Nephron (organoid): ENCODE measurements around the gene ABCF3.

Source experiments
- H3K27ac Mint-ChIP-seq, 3 experiments: 2 replicates each; pipeline ENCODE4 v1.8.0; 2020; ENCODE audit warnings: mixed read lengths in 3 of 3, mild to moderate bottlenecking in 2 of 3, moderate library complexity in 1 of 3
- H3K27me3 Mint-ChIP-seq: 2 replicates; pipeline ENCODE4 v1.8.0; 2021; ENCODE audit warnings: low read depth, mild to moderate bottlenecking, moderate library complexity, mixed read lengths
- H3K36me3 Mint-ChIP-seq: 2 replicates; pipeline ENCODE4 v1.8.0; 2020; ENCODE audit warnings: low read depth, mixed read lengths
- H3K4me1 Mint-ChIP-seq: 2 replicates; pipeline ENCODE4 v1.8.0; 2020; ENCODE audit warnings: mixed read lengths
- H3K4me3 Mint-ChIP-seq, 3 experiments: 2 replicates each; pipeline ENCODE4 v1.8.0; 2020; ENCODE audit warnings: mild to moderate bottlenecking in 3 of 3, mixed read lengths in 3 of 3, moderate library complexity in 2 of 3
- H3K9me3 Mint-ChIP-seq: 2 replicates; pipeline ENCODE4 v1.8.0; 2020; ENCODE audit warnings: mixed read lengths
- CTCF ChIP-seq, 3 experiments: fragments of 200-600 bp; sonication (generic); IDR thresholded peaks; one replicate each; pipeline ENCODE4 v1.5.0; 2021; ENCODE audit warnings: antibody characterized with exemption in 3 of 3; ENCODE audit not compliant: unreplicated experiment in 3 of 3

ABCF3 gene

GRCh38 chr3:184184546-184185230 is 1.3 kb upstream of the ABCF3 start:
- Mint-ChIP-seq H3K36me3 (peaks cover 70% of the 10 kb centered on the region), H3K4me3 (peak overlapping the region; percentile 98 to 100 (median 98)), H3K27me3 (no peaks in the 10 kb centered on the region), H3K9me3 (no peaks in the 10 kb centered on the region), H3K4me1 (peaks cover 29% of the 10 kb centered on the region), H3K27ac (peak overlapping the region; percentile 80 to 96 (median 93))
- TF ChIP-seq CTCF (IDR thresholded peaks at IDR 0.05; ENCODE audit: unreplicated experiment in 3 of 3): no peak

GRCh38 chr3:184185461-184186183 is 377 bp upstream of the ABCF3 start:
- no peak for TF ChIP-seq CTCF (IDR thresholded peaks at IDR 0.05; ENCODE audit: unreplicated experiment in 3 of 3)
- Mint-ChIP-seq H3K4me1 (peaks cover 29% of the 10 kb centered on the region), H3K36me3 (peaks cover 68% of the 10 kb centered on the region), H3K27ac (peak overlapping the region; percentile 80 to 96 (median 93)), H3K4me3 (peak overlapping the region; percentile 98 to 100 (median 98)), H3K9me3 (no peaks in the 10 kb centered on the region), H3K27me3 (no peaks in the 10 kb centered on the region)

GRCh38 chr3:184186902-184187207 is 856 bp downstream of the ABCF3 start:
- peak overlapping the region in 2 of 3 experiments; percentile 23 to 80 for H3K27ac Mint-ChIP-seq
- peaks cover 29% of the 10 kb centered on the region for H3K4me1 Mint-ChIP-seq
- no peak for TF ChIP-seq CTCF (IDR thresholded peaks at IDR 0.05; ENCODE audit: unreplicated experiment in 3 of 3)
- H3K36me3 Mint-ChIP-seq: peaks cover 60% of the 10 kb centered on the region
- no peaks in the 10 kb centered on the region for H3K27me3 Mint-ChIP-seq
- H3K9me3 Mint-ChIP-seq: no peaks in the 10 kb centered on the region
- H3K4me3 Mint-ChIP-seq: peak overlapping the region; percentile 98 to 100 (median 98)

GRCh38 chr3:184188080-184188479 is 2.1 kb downstream of the ABCF3 start:
- no peak for TF ChIP-seq CTCF (IDR thresholded peaks at IDR 0.05; ENCODE audit: unreplicated experiment in 3 of 3)
- no peak overlapping the region for H3K27ac Mint-ChIP-seq
- peaks cover 61% of the 10 kb centered on the region for H3K36me3 Mint-ChIP-seq

GRCh38 chr3:184189421-184189820 is 3.4 kb downstream of the ABCF3 start:
- Mint-ChIP-seq H3K9me3 (no peaks in the 10 kb centered on the region), H3K27me3 (no peaks in the 10 kb centered on the region), H3K36me3 (peaks cover 61% of the 10 kb centered on the region), H3K4me3 (no peak overlapping the region), H3K4me1 (peaks cover 29% of the 10 kb centered on the region), H3K27ac (no peak overlapping the region)
- no peak for TF ChIP-seq CTCF (IDR thresholded peaks at IDR 0.05; ENCODE audit: unreplicated experiment in 3 of 3)

More at GRCh38 chr3:184188080-184188479, 2.1 kb downstream of the ABCF3 start:
- peak overlapping the region; percentile 65 to 100 (median 98) for H3K4me3 Mint-ChIP-seq
- no peaks in the 10 kb centered on the region for H3K27me3 Mint-ChIP-seq
- no peaks in the 10 kb centered on the region for H3K9me3 Mint-ChIP-seq
- peaks cover 29% of the 10 kb centered on the region for H3K4me1 Mint-ChIP-seq
